Activated gamma-delta T cell (primary cell): Measurements from ENCODE around the gene RAB34.

Experiments
- DNase-seq: peaks from one replicate; lab custom pipeline; 2025; lab: John Stamatoyannopoulos, UW

The RAB34 gene

GRCh38 chr17:28675980-28676379 is 41.7 kb downstream of the RAB34 start:
- no peak for DNase-seq

GRCh38 chr17:28675490-28675889 is 42.2 kb downstream of the RAB34 start:
- no peak for DNase-seq

GRCh38 chr17:28669918-28670317 is 47.8 kb downstream of the RAB34 start:
- DNase-seq = no peak

GRCh38 chr17:28667870-28668269 is 49.8 kb downstream of the RAB34 start:
- no peak for DNase-seq

- DNase-seq = no peak
Observed at GRCh38 chr17:28665994-28666393, 51.7 kb downstream of the RAB34 start.
